Neuronal stem cell (in vitro differentiated cells): ENCODE results near the gene MYO5A.

ENCODE experiments used
- DNase-seq: peaks from one replicate; pipeline ENCODE4 v3.0.0-alpha.2; 2013; ENCODE audit warnings: low spot score
- H2AFZ ChIP-seq: one replicate; pipeline ENCODE4 v1.6.1; 2013; ENCODE audit warnings: mild to moderate bottlenecking, low read length, inconsistent platforms
- H2AK5ac ChIP-seq: 2 replicates; pipeline ENCODE4 v1.6.1; 2013; ENCODE audit warnings: low read depth, mild to moderate bottlenecking, inconsistent platforms, low read length, moderate library complexity, mixed read lengths
- H2BK120ac ChIP-seq: 2 replicates; pipeline ENCODE4 v1.6.1; 2013; ENCODE audit warnings: low read depth, mild to moderate bottlenecking, inconsistent platforms, low read length, moderate library complexity, mixed read lengths
- H2BK12ac ChIP-seq: one replicate; pipeline ENCODE4 v1.6.1; 2013; ENCODE audit warnings: low read length, inconsistent platforms
- H2BK15ac ChIP-seq: 2 replicates; pipeline ENCODE4 v1.6.1; 2013; ENCODE audit warnings: mild to moderate bottlenecking, low read length, inconsistent platforms, mixed read lengths
- H2BK5ac ChIP-seq: one replicate; pipeline ENCODE4 v1.6.1; 2013; ENCODE audit warnings: inconsistent platforms, mild to moderate bottlenecking, low read length, moderate library complexity
- H3K14ac ChIP-seq: one replicate; pipeline ENCODE4 v1.6.1; 2013; ENCODE audit warnings: low read length, inconsistent platforms
- H3K18ac ChIP-seq: 2 replicates; pipeline ENCODE4 v1.6.1; 2013; ENCODE audit warnings: low read length, inconsistent platforms
- H3K23ac ChIP-seq: 2 replicates; pipeline ENCODE4 v1.6.1; 2013; ENCODE audit warnings: low read depth, mild to moderate bottlenecking, mixed read lengths, low read length, inconsistent platforms; ENCODE audit not compliant: poor library complexity
- H3K27ac ChIP-seq: replicated peaks from 3 replicates; pipeline ENCODE4 v1.5.1; 2013; ENCODE audit warnings: low read length, inconsistent platforms
- H3K27me3 ChIP-seq, 3 experiments: 2 replicates each; pipeline ENCODE4 v1.6.1; 2013; ENCODE audit warnings: low read length in 3 of 3, mild to moderate bottlenecking in 2 of 3, inconsistent platforms in 1 of 3, low read depth in 1 of 3, mixed read lengths in 1 of 3, moderate library complexity in 1 of 3; ENCODE audit not compliant: control insufficient read depth in 3 of 3, insufficient read depth in 3 of 3
- H3K36me3 ChIP-seq, 2 donors: replicated peaks in 1 of 2; 2 replicates each; pipeline ENCODE4 v1.6.1; 2013; ENCODE audit warnings: low read length in 2 of 2; ENCODE audit not compliant: control insufficient read depth in 2 of 2, insufficient read depth in 2 of 2
- H3K4ac ChIP-seq: 2 replicates; pipeline ENCODE4 v1.6.1; 2013; ENCODE audit warnings: inconsistent platforms, mild to moderate bottlenecking, low read length, moderate library complexity
- H3K4me1 ChIP-seq, 2 donors: 1 replicate in 1 of 2; 2 replicates in 1 of 2; pipeline ENCODE4 v1.6.1; 2013; ENCODE audit warnings: low read length in 2 of 2, low read depth in 1 of 2; ENCODE audit not compliant: control insufficient read depth in 2 of 2, insufficient read depth in 1 of 2
- H3K4me2 ChIP-seq: one replicate; pipeline ENCODE4 v1.6.1; 2013; ENCODE audit warnings: mild to moderate bottlenecking, low read length, inconsistent platforms; ENCODE audit not compliant: insufficient read depth, poor library complexity, severe bottlenecking
- H3K4me3 ChIP-seq, 2 donors: 2 replicates each; pipeline ENCODE4 v1.5.1; 2013; ENCODE audit warnings: low read length in 2 of 2, mild to moderate bottlenecking in 2 of 2, inconsistent platforms in 1 of 2, moderate library complexity in 1 of 2
- H3K79me1 ChIP-seq: one replicate; pipeline ENCODE4 v1.6.1; 2013; ENCODE audit warnings: low read depth, mild to moderate bottlenecking, inconsistent platforms, low read length, moderate library complexity
- H3K9ac ChIP-seq: one replicate; pipeline ENCODE4 v1.6.1; 2013; ENCODE audit warnings: mild to moderate bottlenecking, low read depth, low read length, inconsistent platforms; ENCODE audit not compliant: poor library complexity
- H3K9me3 ChIP-seq, 2 donors: replicated peaks in 1 of 2; 2 replicates each; pipeline versions ENCODE3 to v1.6.1; 2013; ENCODE audit warnings: low read length in 2 of 2, mild to moderate bottlenecking in 2 of 2, inconsistent platforms in 1 of 2, low read depth in 1 of 2, mixed read lengths in 1 of 2, moderate library complexity in 1 of 2; ENCODE audit not compliant: control insufficient read depth in 2 of 2, insufficient read depth in 1 of 2
- H4K8ac ChIP-seq: one replicate; pipeline ENCODE4 v1.6.1; 2013; ENCODE audit warnings: low read depth, mild to moderate bottlenecking, inconsistent platforms, low read length, moderate library complexity
- H4K91ac ChIP-seq: one replicate; pipeline ENCODE4 v1.6.1; 2013; ENCODE audit warnings: low read length, low read depth, mild to moderate bottlenecking, inconsistent platforms; ENCODE audit not compliant: poor library complexity
- WGBS, 2 donors: extraction: QIAGEN DNeasy Blood & Tissue Kit; methylation state at CpG; one replicate each; pipeline ENCODE4 v1.1.7; 2013; ENCODE audit warnings: missing lambda C conversion rate in 2 of 2, mixed read lengths in 1 of 2; ENCODE audit not compliant: insufficient read length in 2 of 2, insufficient replicate concordance in 1 of 2; ENCODE audit errors: extremely low coverage in 2 of 2; 5-methylcytosine and 5-hydroxymethylcytosine counted together

MYO5A gene

GRCh38 chr15:52438047-52438446, 90.6 kb downstream of the MYO5A start:
- Histone ChIP-seq H3K36me3 (no peaks in the 10 kb centered on the region), H3K4me1 (peaks cover 0 to 5% of the 10 kb centered on the region in 2 donors), H4K8ac (no peak overlapping the region), H2BK120ac (no peak overlapping the region), H2BK15ac (no peak overlapping the region), H3K27ac (no peak overlapping the region), H2AK5ac (no peak overlapping the region), H3K4ac (no peak overlapping the region), H3K4me3 (no peak overlapping the region), H2BK5ac (no peak overlapping the region), H3K18ac (peak overlapping the region; percentile 60), H3K9ac (no peak overlapping the region), H3K27me3 (no peaks in the 10 kb centered on the region), H3K79me1 (no peaks in the 10 kb centered on the region), H3K9me3 (no peaks in the 10 kb centered on the region), H3K14ac (no peak overlapping the region), H2AFZ (no peak overlapping the region), H3K4me2 (no peak overlapping the region), H2BK12ac (no peak overlapping the region), H3K23ac (no peak overlapping the region), H4K91ac (no peak overlapping the region)
- DNase-seq, result no peak
- WGBS, 2 donors, result no CpG with 5 or more reads among the region's 4 CpGs

DNA sequence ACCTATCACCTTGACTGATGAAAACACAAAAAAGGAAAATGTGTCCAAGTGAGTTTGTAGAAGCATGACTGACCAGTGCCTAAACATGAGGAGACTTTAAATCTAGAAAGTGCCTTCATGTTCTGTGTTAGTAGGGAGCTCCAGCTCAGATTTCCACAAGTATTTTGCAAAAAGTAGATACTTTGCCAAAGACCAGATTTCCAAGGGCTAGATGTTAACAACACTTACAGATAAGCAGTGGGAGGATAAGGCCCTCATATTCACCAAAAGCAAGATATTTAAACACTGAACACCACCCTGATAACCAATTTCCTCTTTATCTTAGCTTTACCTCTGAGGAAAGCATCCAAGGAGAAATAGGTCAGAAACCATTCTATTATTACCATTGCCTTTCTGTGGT, 91.0 kb downstream of the MYO5A start:
- Histone ChIP-seq H3K14ac (no peak overlapping the region), H4K8ac (no peak overlapping the region), H3K4me3 (no peak overlapping the region), H3K9ac (no peak overlapping the region), H3K4me2 (no peak overlapping the region), H3K36me3 (no peaks in the 10 kb centered on the region), H3K23ac (no peak overlapping the region), H2BK12ac (no peak overlapping the region), H2BK5ac (no peak overlapping the region), H3K4me1 (peaks cover 0 to 5% of the 10 kb centered on the region in 2 donors), H3K27ac (no peak overlapping the region), H3K18ac (no peak overlapping the region), H4K91ac (no peak overlapping the region), H3K4ac (no peak overlapping the region), H3K9me3 (no peaks in the 10 kb centered on the region), H2BK120ac (no peak overlapping the region), H3K27me3 (no peaks in the 10 kb centered on the region), H2BK15ac (no peak overlapping the region), H3K79me1 (no peaks in the 10 kb centered on the region), H2AK5ac (no peak overlapping the region), H2AFZ (no peak overlapping the region)
- no peak for DNase-seq

GRCh38 chr15:52436981-52437380, 91.7 kb downstream of the MYO5A start:
- no peak overlapping the region for H2BK15ac ChIP-seq
- no peak overlapping the region for H4K91ac ChIP-seq
- H3K4me3 ChIP-seq, result no peak overlapping the region
- no peak overlapping the region for H2AK5ac ChIP-seq
- peaks cover 0 to 5% of the 10 kb centered on the region in 2 donors for H3K4me1 ChIP-seq
- H3K27ac ChIP-seq, result no peak overlapping the region
- no peak overlapping the region for H2BK120ac ChIP-seq
- no peak overlapping the region for H2AFZ ChIP-seq
- H3K79me1 ChIP-seq, result no peaks in the 10 kb centered on the region
- H3K27me3 ChIP-seq, result no peaks in the 10 kb centered on the region
- no peak overlapping the region for H3K14ac ChIP-seq
- H3K9ac ChIP-seq, result no peak overlapping the region
- H3K4ac ChIP-seq, result no peak overlapping the region
- no peak overlapping the region for H2BK12ac ChIP-seq
- no peaks in the 10 kb centered on the region for H3K36me3 ChIP-seq
- H3K4me2 ChIP-seq, result no peak overlapping the region
- H3K9me3 ChIP-seq, result no peaks in the 10 kb centered on the region
- no CpG with 5 or more reads among the region's 3 CpGs for WGBS, 2 donors
- DNase-seq, result no peak
- no peak overlapping the region for H4K8ac ChIP-seq
- H3K23ac ChIP-seq, result no peak overlapping the region
- no peak overlapping the region for H2BK5ac ChIP-seq
- H3K18ac ChIP-seq, result no peak overlapping the region

DNA sequence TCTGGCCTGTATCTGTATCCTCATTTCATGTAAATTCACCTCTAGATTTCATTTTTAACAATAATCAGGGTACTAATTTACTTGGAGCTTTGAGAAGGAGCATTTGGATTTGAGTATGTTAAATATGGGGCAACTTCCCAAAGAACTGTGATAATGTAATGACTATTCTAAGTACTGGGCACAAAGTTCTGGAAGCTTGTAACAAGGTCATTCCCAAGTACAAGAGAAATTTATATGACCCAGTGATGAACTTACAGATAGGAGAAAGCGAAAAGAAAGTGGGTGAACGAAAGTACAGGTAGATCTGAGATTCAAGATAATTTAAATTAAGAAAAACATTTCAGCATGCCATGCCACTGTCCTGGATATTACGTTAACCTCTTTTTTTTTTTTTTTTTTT, 93.8 kb downstream of the MYO5A start:
- peaks cover 0 to 5% of the 10 kb centered on the region in 2 donors for H3K4me1 ChIP-seq
- no peak overlapping the region for H3K4ac ChIP-seq
- H3K14ac ChIP-seq, result no peak overlapping the region
- no peak overlapping the region for H2BK120ac ChIP-seq
- H2AK5ac ChIP-seq, result no peak overlapping the region
- H3K27me3 ChIP-seq, result no peaks in the 10 kb centered on the region
- no peak overlapping the region for H4K8ac ChIP-seq
- H2BK15ac ChIP-seq, result no peak overlapping the region
- H2AFZ ChIP-seq, result no peak overlapping the region
- no peak for DNase-seq
- no peak overlapping the region for H3K9ac ChIP-seq
- no peak overlapping the region for H2BK12ac ChIP-seq
- H3K27ac ChIP-seq, result no peak overlapping the region
- H2BK5ac ChIP-seq, result no peak overlapping the region
- no peaks in the 10 kb centered on the region for H3K36me3 ChIP-seq
- H4K91ac ChIP-seq, result no peak overlapping the region
- no peak overlapping the region for H3K23ac ChIP-seq
- no peaks in the 10 kb centered on the region for H3K79me1 ChIP-seq
- no peak overlapping the region for H3K4me2 ChIP-seq
- no peak overlapping the region for H3K4me3 ChIP-seq
- H3K18ac ChIP-seq, result no peak overlapping the region
- H3K9me3 ChIP-seq, result no peaks in the 10 kb centered on the region
- WGBS, 2 donors, result no CpG with 5 or more reads among the region's 3 CpGs
